ENCODE data around the gene CLIP3.

GRCh38 chr19:35990771-35991730 is 41.6 kb downstream of the CLIP3 start:
- no peak for TF ChIP-seq CTCF (IDR thresholded peaks at IDR 0.05)
- TF ChIP-seq EZH2 (IDR thresholded peaks at IDR 0.05; ENCODE audit: borderline replicate concordance, insufficient read depth, low read depth, low read length, poor library complexity, severe bottlenecking), result no peak

Data from B cell (primary cell).